NCI-H446 (cell line): Measurements from ENCODE around the gene SOCS6.

Source experiments
- DNase-seq, 2 experiments: peaks; one replicate each; lab custom pipeline; 2025; lab: John Stamatoyannopoulos, UW

SOCS6 gene

GRCh38 chr18:70289351-70290312, 787 bp downstream of the SOCS6 start:
- DNase-seq = peak in 1 of 2 experiments; percentile 24

GRCh38 chr18:70290482-70291294, 1.8 kb downstream of the SOCS6 start:
- no peak for DNase-seq

- no peak for DNase-seq
Observed at GRCh38 chr18:70291295-70291574, 2.4 kb downstream of the SOCS6 start.

GRCh38 chr18:70292628-70293027, 3.8 kb downstream of the SOCS6 start:
- no peak for DNase-seq

GRCh38 chr18:70293166-70293565, 4.3 kb downstream of the SOCS6 start:
- no peak for DNase-seq

- no peak for DNase-seq
Observed at GRCh38 chr18:70294471-70295191, 5.8 kb downstream of the SOCS6 start.

GRCh38 chr18:70295192-70296188, 6.6 kb downstream of the SOCS6 start:
- no peak for DNase-seq

GRCh38 chr18:70296289-70296688, 7.4 kb downstream of the SOCS6 start:
- DNase-seq = no peak

- DNase-seq = no peak
Observed at GRCh38 chr18:70296781-70297180, 7.9 kb downstream of the SOCS6 start.

- DNase-seq = no peak
Observed at GRCh38 chr18:70299393-70299792, 10.5 kb downstream of the SOCS6 start.

- no peak for DNase-seq
Observed at GRCh38 chr18:70301667-70302066, 12.8 kb downstream of the SOCS6 start.

GRCh38 chr18:70308555-70309294, 19.9 kb downstream of the SOCS6 start:
- no peak for DNase-seq

GRCh38 chr18:70310560-70311320, 21.9 kb downstream of the SOCS6 start:
- DNase-seq = no peak

GRCh38 chr18:70311726-70312125, 22.9 kb downstream of the SOCS6 start:
- DNase-seq = no peak

GRCh38 chr18:70313640-70314039, 24.8 kb downstream of the SOCS6 start:
- no peak for DNase-seq

GRCh38 chr18:70314151-70314782, 25.4 kb downstream of the SOCS6 start:
- DNase-seq = no peak

GRCh38 chr18:70319187-70319586, 30.3 kb downstream of the SOCS6 start:
- DNase-seq = no peak

GRCh38 chr18:70321616-70322015, 32.8 kb downstream of the SOCS6 start:
- no peak for DNase-seq

GRCh38 chr18:70322385-70322784, 33.5 kb downstream of the SOCS6 start:
- no peak for DNase-seq
